Thymus (tissue), 11 donors: ENCODE measurements around the gene PABPC1L. TPM values are rescaled to one million over a fixed set of nuclear protein-coding genes. Genes with fewer than 3 reads are reported as not detected.
"Not testable (repeated sequence)": the region's sequence is repeated elsewhere in the genome, so short reads cannot be mapped to it uniquely, and the experiment has no call there.

Source experiments
- DNase-seq, 9 donors: peaks; one replicate each; pipeline ENCODE4 v3.0.0-alpha.2; 2013; ENCODE audit warnings: low spot score in 9 of 9, low read depth in 6 of 9, missing footprints in 1 of 9
- H3K27ac ChIP-seq, 2 donors: one replicate each; pipeline ENCODE4 v1.5.1; 2013; ENCODE audit warnings: control low read depth in 1 of 2, low read depth in 1 of 2, low read length in 1 of 2, mild to moderate bottlenecking in 1 of 2, moderate library complexity in 1 of 2
- H3K27me3 ChIP-seq, 2 donors: one replicate each; pipeline ENCODE4 v1.5.1; 2013; ENCODE audit warnings: low read length in 1 of 2; ENCODE audit not compliant: control insufficient read depth in 2 of 2, insufficient read depth in 1 of 2
- H3K36me3 ChIP-seq, 2 donors: one replicate each; pipeline ENCODE4 v1.5.1; 2013; ENCODE audit warnings: low read length in 1 of 2, mild to moderate bottlenecking in 1 of 2, moderate library complexity in 1 of 2; ENCODE audit not compliant: control insufficient read depth in 2 of 2, insufficient read depth in 2 of 2
- H3K4me1 ChIP-seq, 2 donors: one replicate each; pipeline ENCODE4 v1.5.1; 2013; ENCODE audit warnings: low read length in 2 of 2; ENCODE audit not compliant: control insufficient read depth in 2 of 2, insufficient read depth in 2 of 2
- H3K4me3 ChIP-seq, 2 donors: one replicate each; pipeline ENCODE4 v1.5.1; 2013; ENCODE audit warnings: low read length in 2 of 2, control low read depth in 1 of 2, mild to moderate bottlenecking in 1 of 2
- H3K9me3 ChIP-seq, 2 donors: one replicate each; pipeline ENCODE4 v1.5.1; 2013; ENCODE audit warnings: low read length in 1 of 2, mild to moderate bottlenecking in 1 of 2; ENCODE audit not compliant: control insufficient read depth in 2 of 2, insufficient read depth in 1 of 2
- WGBS: extraction: QIAGEN DNeasy Blood & Tissue Kit; methylation state at CpG from one replicate; pipeline ENCODE4 v1.1.7; 2013; 5-methylcytosine and 5-hydroxymethylcytosine counted together
- polyA plus RNA-seq: library from polyadenylated mRNA; stranded (reverse); fragments of 200-250 nt; gene quantifications from one replicate; pipeline ENCODE4 v1.2.3, GENCODE V29; 2013
- total RNA-seq: library from RNA; stranded (reverse); fragments of 120-200 nt; gene quantifications from one replicate; pipeline ENCODE4 v1.2.4, GENCODE V29; 2013
- donor health status: healthy.

PABPC1L gene
- total and polyA plus RNA-seq, 2 donors: 7.2 to 131 TPM

DNA sequence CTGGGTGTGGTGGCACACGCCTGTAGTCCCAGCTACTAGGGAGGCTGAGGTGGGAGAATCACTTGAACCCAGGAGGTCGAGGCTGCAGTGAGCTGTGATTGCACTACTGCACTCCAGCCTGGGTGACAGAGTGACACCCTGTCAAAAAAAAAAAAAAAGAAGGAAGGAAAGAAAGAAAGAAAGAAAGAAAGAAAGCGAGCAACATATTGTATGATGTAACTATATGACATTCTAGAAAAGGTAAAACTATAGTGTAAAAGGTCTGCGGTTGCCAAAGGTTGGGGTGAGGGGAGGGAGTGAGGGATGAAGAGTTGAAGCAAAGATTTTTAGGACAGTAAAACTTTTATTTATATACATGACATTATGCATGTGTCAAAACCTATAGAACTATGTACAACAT lies 27.5 kb upstream of the PABPC1L start:
- H3K36me3 ChIP-seq, H3K27me3 ChIP-seq, DNase-seq, H3K4me3 ChIP-seq, H3K27ac ChIP-seq, H3K9me3 ChIP-seq: not testable (repeated sequence)
- 95% methylated on average over 4 of the region's 4 CpGs for WGBS
- H3K4me1 ChIP-seq: peaks cover 15 to 18% of the 10 kb centered on the region in 2 donors

DNA sequence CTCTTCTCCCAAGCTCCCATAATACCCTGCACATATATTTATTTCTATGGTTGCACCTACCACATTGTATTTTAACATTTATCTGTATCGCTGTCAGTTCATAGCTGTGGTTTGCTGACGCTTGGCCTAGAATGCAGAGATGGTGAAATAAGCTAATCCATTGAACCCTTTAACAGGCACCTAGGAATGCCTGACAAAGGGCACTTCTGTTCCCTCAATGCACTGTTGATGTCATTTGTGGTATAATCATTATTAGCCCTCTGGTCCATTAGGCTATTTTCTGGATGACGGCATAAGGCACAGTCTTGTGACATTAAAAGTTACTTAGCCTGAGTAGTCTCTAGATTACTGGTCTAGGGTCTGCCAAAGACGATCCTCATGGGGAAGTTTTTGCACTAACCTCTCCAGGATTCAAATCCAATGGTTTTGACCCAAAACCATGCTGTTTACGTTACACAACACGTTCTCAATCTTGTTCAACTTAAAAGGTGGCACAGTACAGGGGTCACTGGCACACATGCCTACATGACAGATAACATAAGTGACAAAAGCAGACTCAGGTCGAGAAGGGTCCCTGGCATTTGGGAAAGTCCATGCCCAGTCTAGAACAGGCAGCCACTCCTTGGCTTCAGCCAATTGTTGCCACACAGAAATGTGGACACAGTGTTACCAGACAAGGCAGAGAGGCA lies 26.5 kb upstream of the PABPC1L start:
- Histone ChIP-seq H3K27me3 (no peaks in the 10 kb centered on the region), H3K4me1 (peaks cover 18 to 20% of the 10 kb centered on the region in 2 donors), H3K27ac (no peak overlapping the region), H3K4me3 (no peak overlapping the region), H3K36me3 (peaks cover 0 to 2% of the 10 kb centered on the region in 2 donors), H3K9me3 (peaks cover 0 to 1% of the 10 kb centered on the region in 2 donors)
- no peak for DNase-seq
- whole genome bisulfite sequencing: 95% methylated on average over 7 of the region's 7 CpGs

DNA sequence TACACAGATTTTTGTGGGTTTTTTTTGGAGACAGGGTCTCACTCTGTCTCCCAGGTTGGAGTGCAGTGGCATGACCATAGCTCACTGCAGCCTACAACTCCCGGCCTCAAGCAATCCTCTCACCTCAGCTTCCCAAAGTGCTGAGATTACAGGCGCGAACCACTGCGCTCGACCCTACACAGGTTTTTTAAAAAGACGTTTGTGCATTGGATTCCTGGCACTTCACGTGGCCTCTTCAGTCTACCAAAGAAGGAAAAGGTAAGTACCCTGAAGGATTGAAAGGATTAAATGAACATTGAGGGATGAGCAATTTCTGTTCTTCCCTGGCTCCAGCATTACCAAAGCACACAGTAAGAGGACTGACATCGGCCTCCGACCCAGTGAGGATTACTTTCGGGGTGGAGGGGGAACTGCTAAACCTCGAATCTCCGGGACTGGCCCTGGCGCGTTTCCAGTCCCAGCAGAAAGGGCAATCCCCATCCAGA lies 24.9 kb upstream of the PABPC1L start:
- H3K9me3 ChIP-seq: peaks cover 0 to 1% of the 10 kb centered on the region in 2 donors
- H3K27ac ChIP-seq: peak overlapping the region; percentile 75 to 99
- DNase-seq: peak in 2 of 9 donors; percentile 20 to 30
- WGBS: 10% methylated on average over 14 of the region's 14 CpGs
- peaks cover 18 to 20% of the 10 kb centered on the region in 2 donors for H3K4me1 ChIP-seq
- H3K4me3 ChIP-seq: peak overlapping the region; percentile 95 to 97
- H3K36me3 ChIP-seq: peaks cover 0 to 2% of the 10 kb centered on the region in 2 donors
- H3K27me3 ChIP-seq: no peaks in the 10 kb centered on the region

DNA sequence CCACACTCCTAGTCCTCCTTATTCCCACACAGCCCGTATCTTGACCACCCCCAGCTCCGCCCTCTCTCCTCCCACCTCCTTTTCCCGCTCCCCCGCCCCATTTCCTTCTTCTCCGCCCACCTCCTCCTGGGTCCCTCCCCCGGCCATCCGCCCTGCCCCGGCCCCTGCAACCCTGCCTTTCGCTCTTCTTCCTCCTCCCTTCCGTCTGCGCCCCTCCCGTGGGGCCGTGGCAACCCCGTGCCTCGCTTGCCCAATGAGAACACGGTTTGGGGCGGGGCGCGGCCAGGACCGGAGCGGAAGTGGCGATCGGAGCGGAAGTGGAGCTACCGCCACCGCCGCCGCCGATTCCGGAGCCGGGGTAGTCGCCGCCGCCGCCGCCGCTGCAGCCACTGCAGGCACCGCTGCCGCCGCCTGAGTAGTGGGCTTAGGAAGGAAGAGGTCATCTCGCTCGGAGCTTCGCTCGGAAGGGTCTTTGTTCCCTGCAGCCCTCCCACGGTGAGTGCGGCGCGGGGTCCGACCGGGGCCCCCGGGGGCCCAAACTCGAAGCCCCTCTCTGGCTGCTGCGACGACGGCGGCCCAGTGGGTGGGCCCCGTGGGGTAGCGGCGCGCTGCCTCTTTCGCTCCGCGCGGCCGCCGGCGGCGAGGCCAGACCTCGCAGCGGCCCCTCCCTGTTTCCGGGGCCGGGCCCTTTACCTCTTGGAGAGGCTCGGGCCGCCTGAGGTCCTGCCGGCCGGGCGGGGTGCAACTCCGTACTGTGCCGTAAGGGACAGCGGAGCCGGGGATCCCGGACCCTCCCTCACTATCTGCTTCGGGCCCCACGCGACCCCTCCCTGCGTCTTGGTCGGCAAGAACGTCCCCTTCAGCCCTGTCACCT lies 24.2 kb upstream of the PABPC1L start, which contains the start of gene YWHAB:
Gene YWHAB, plus strand, starts transcription at position 314 of the 874 bp plus-strand sequence. CDS start 15,829 bp downstream, outside the sequence.
- peaks cover 0 to 2% of the 10 kb centered on the region in 2 donors for H3K36me3 ChIP-seq
- H3K4me1 ChIP-seq: peaks cover 18 to 20% of the 10 kb centered on the region in 2 donors
- peak within 1 kb of the TSS; percentile 95 to 97 for H3K4me3 ChIP-seq
- H3K27ac ChIP-seq: peak within 1 kb of the TSS; percentile 84 to 99
- WGBS: under 1% methylated on average over 88 of the region's 88 CpGs
- no peaks in the 10 kb centered on the region for H3K27me3 ChIP-seq
- peak; percentile 74 to 98 (median 94) for DNase-seq
- H3K9me3 ChIP-seq: peaks cover 0 to 1% of the 10 kb centered on the region in 2 donors

DNA sequence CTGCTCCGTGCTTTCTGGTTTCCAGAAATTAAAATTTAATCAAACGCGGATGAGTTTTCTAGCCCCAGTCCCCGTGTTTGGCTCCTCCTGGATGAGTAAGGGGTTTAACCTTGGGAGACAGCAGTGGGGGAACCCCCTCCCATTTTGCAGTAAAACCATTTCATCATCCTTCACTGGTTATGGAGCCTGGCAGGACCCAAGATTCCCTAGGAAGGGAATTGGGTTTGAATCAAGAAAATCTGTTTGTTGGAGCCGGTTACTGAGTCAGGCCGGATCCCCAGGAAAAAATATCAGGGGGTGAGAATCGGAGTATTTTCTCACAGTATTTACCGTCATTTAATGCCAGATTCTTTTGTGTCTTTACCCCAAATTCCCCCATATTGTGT lies 23.6 kb upstream of the PABPC1L start:
- H3K36me3 ChIP-seq: peaks cover 2 to 3% of the 10 kb centered on the region in 2 donors
- DNase-seq: no peak
- peak overlapping the region; percentile 95 to 97 for H3K4me3 ChIP-seq
- WGBS: 2% methylated on average over 8 of the region's 8 CpGs
- H3K27me3 ChIP-seq: no peaks in the 10 kb centered on the region
- peaks cover 0 to 1% of the 10 kb centered on the region in 2 donors for H3K9me3 ChIP-seq
- H3K4me1 ChIP-seq: peaks cover 18 to 20% of the 10 kb centered on the region in 2 donors
- peak overlapping the region; percentile 84 to 99 for H3K27ac ChIP-seq

DNA sequence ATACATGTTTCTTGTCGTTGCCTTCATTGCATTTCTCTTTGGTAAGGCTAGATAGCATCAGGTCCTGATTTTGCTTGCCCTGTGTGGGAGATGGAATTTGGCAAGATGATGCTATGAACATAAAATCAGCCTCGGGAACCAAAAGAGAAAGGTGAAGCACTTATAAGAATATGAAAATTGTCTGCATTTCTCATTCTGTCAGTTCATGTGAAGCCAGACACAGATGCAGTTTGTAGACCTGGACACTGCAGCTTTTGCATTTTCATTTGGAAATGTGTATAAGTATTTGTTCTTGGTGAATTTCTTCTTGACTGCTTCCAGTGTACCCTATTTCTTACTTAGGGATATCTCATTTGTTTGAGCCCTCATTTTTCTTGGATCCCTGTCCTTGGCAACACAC lies 23.0 kb upstream of the PABPC1L start:
- Histone ChIP-seq H3K27me3 (no peaks in the 10 kb centered on the region), H3K9me3 (peaks cover 0 to 1% of the 10 kb centered on the region in 2 donors), H3K27ac (peak overlapping the region in 1 of 2 donors; percentile 84), H3K4me3 (peak overlapping the region; percentile 95 to 97), H3K4me1 (peaks cover 18 to 20% of the 10 kb centered on the region in 2 donors), H3K36me3 (peaks cover 3 to 4% of the 10 kb centered on the region in 2 donors)
- no peak for DNase-seq
- WGBS: 3% methylated on average over 2 of the region's 2 CpGs

DNA sequence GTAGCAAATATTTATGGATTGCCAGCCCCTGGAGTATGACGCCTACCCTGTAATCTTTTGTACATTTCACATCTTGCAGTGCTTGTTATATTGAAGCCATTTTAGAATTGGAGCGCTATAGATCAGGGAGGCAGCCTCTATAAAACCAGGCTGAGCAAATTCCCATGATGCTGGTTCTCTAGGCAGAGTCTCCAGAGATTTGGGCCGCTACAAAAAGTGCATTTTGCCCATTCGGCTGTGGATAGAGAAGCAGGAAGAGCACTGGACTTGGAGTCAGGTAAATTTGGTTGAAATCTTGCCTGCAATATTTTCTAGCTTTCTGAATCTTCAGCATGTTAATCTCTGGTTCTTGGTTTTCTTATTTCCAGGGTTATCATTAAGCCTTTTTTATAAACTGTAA lies 22.4 kb upstream of the PABPC1L start:
- H3K4me1 ChIP-seq: peaks cover 18 to 20% of the 10 kb centered on the region in 2 donors
- peak overlapping the region in 1 of 2 donors; percentile 16 for H3K4me3 ChIP-seq

DNA sequence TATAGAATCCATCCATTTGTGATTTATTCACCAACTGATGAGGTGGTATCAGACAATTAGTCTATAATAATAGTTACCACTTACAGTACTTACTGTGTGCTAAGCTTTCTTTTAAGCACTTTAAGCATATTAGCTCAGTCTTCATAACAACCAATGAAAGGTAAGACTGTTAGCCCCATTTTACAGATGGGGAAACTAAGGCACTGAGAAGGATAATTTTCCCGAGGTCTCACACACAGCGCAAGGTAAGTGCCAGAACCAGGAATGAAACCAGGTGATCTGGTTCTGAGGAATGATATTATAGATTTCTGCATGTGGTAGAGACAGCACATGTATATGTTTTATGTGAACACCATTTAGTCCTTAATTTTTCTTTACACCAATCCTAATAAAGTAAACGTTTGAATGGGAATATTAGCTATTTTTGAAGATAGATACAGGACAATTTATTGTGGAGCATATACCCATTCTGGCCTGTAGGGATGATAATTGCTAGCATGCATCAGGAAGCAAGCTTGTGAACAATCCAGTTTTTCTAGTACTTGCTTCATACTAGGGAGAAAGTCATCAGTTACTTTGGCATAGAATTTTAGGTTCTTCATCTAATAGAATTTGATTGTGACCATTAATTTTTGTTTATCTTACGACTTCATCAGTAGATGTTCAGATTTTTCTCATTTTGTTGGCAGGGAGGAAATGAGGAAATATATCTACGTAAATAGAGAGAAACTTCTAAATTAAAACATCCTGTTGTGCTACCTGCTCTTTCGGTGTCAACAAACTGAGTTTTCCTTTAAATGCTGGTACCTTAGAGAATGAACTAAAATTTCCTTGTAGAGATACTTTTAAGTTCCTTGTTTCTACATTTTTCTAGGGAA lies 21.4 kb upstream of the PABPC1L start:
- DNase-seq: no peak
- H3K4me1 ChIP-seq: peaks cover 18 to 20% of the 10 kb centered on the region in 2 donors

More for the DNA sequence above, 22.4 kb upstream of the PABPC1L start:
- Histone ChIP-seq H3K9me3 (peaks cover 0 to 1% of the 10 kb centered on the region in 2 donors), H3K27me3 (no peaks in the 10 kb centered on the region), H3K27ac (no peak overlapping the region), H3K36me3 (peaks cover 3 to 4% of the 10 kb centered on the region in 2 donors)
- WGBS: 91% methylated on average over 4 of the region's 4 CpGs
- DNase-seq: no peak

More for the DNA sequence above, 21.4 kb upstream of the PABPC1L start:
- H3K36me3 ChIP-seq: peaks cover 3 to 4% of the 10 kb centered on the region in 2 donors
- H3K27me3 ChIP-seq: no peaks in the 10 kb centered on the region
- H3K27ac ChIP-seq: no peak overlapping the region
- no peak overlapping the region for H3K4me3 ChIP-seq
- 77% methylated on average over 6 of the region's 6 CpGs for WGBS
- peaks cover 0 to 1% of the 10 kb centered on the region in 2 donors for H3K9me3 ChIP-seq
